SK-N-DZ (cell line): ENCODE measurements around the gene SLIT1.
"Not testable (repeated sequence)": the region's sequence is repeated elsewhere in the genome, so short reads cannot be mapped to it uniquely, and the experiment has no call there.

ENCODE experiments used
- DNase-seq: peaks from one replicate; pipeline ENCODE4 v3.0.0-alpha.2; 2015; ENCODE audit warnings: low spot score

The SLIT1 gene

GRCh38 chr10:97082575-97082974 is 103.2 kb downstream of the SLIT1 start:
- DNase-seq, result not testable (repeated sequence)

GRCh38 chr10:97081621-97082235 is 104.0 kb downstream of the SLIT1 start:
- no peak for DNase-seq

GRCh38 chr10:97080051-97080776 is 105.5 kb downstream of the SLIT1 start:
- no peak for DNase-seq

GRCh38 chr10:97079448-97079847 is 106.3 kb downstream of the SLIT1 start:
- DNase-seq, result no peak

GRCh38 chr10:97078938-97079445 is 106.8 kb downstream of the SLIT1 start:
- no peak for DNase-seq

- DNase-seq, result no peak
Measured at GRCh38 chr10:97078261-97078937, 107.4 kb downstream of the SLIT1 start.

- DNase-seq, result no peak
Measured at GRCh38 chr10:97076781-97077180, 109.0 kb downstream of the SLIT1 start.

GRCh38 chr10:97075961-97076525 is 109.7 kb downstream of the SLIT1 start:
- DNase-seq, result no peak

GRCh38 chr10:97075421-97075820 is 110.3 kb downstream of the SLIT1 start:
- DNase-seq, result no peak

GRCh38 chr10:97074256-97075145 is 111.3 kb downstream of the SLIT1 start:
- no peak for DNase-seq

- peak; percentile 68 for DNase-seq
Measured at GRCh38 chr10:97072851-97073665, 112.7 kb downstream of the SLIT1 start.

GRCh38 chr10:97071496-97071895 is 114.3 kb downstream of the SLIT1 start:
- DNase-seq, result no peak

- DNase-seq, result no peak
Measured at GRCh38 chr10:97069576-97070362, 116.0 kb downstream of the SLIT1 start.

- DNase-seq, result no peak
Measured at GRCh38 chr10:97069026-97069425, 116.7 kb downstream of the SLIT1 start.

GRCh38 chr10:97067716-97068391 is 117.9 kb downstream of the SLIT1 start:
- DNase-seq, result no peak

- DNase-seq, result no peak
Measured at GRCh38 chr10:97066877-97067555, 118.7 kb downstream of the SLIT1 start.

GRCh38 chr10:97065686-97066660 is 119.8 kb downstream of the SLIT1 start:
- peak; percentile 27 for DNase-seq
